ENCODE results near the gene RBM12. TPM values are rescaled to one million over a fixed set of nuclear protein-coding genes. Genes with fewer than 3 reads are reported as not detected.

Gene RBM12
- total and polyA plus RNA-seq, 2 of the 8 experiments (the other 6 are each of a cell fraction or from before 2014, with no cell fraction given): 187 to 214 TPM

DNA sequence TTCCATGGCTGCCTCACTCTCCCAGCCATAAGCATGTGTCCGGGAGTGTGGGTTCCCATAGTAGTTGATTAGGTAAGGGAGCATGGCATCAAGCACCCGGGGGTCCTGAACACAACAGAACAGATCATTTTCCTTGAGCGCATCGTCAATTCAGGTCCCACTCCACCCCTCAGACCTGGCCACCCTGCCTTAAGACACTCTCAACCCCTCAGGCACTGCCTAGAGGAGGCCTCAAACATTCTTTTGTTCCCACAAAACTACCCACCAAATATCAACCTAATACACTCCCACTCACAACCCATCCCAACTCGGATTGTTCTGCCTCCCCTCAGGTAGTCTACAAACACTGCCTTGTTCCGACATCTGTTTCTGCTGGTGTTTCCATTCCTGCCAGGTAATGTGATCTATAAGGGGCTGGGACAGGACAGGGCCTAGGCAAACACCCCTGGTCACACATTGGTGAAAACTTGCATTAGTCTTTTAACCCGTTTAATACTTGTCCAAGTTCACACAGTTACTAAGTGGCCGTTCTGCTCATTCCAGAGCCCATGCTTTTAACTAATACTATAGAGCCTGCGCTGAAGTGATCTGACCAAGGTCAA, 33.1 kb upstream of the RBM12 start (continued):
- TF ChIP-seq CEBPB (IDR thresholded peaks at IDR 0.05; ENCODE audit: low read depth, low read length) (no peak), HDAC6 (IDR thresholded peaks at IDR 0.05; ENCODE audit: low read depth, low read length) (no peak), RXRA (IDR thresholded peaks at IDR 0.05; ENCODE audit: insufficient read depth, low read depth, low read length) (no peak), TCF12 (IDR thresholded peaks at IDR 0.05; ENCODE audit: low read depth, low read length) (no peak), EZH2 (IDR thresholded peaks at IDR 0.05; ENCODE audit: low read depth, low read length, severe bottlenecking) (no peak), KDM4A (IDR thresholded peaks at IDR 0.05; ENCODE audit: low read depth, low read length, severe bottlenecking) (no peak)
